HG03045 (cell line): ENCODE results near the gene OSBPL5.
A peak's percentile ranks its signal among the peaks of the same experiment; 100 is the strongest.

Experiments
- ATAC-seq: cut with Tn5 transposase; IDR thresholded peaks from one replicate; pipeline ENCODE4 v1.9.1; 2021; ENCODE audit warnings: mild to moderate bottlenecking, moderate library complexity; ENCODE audit not compliant: unreplicated experiment

The OSBPL5 gene

DNA sequence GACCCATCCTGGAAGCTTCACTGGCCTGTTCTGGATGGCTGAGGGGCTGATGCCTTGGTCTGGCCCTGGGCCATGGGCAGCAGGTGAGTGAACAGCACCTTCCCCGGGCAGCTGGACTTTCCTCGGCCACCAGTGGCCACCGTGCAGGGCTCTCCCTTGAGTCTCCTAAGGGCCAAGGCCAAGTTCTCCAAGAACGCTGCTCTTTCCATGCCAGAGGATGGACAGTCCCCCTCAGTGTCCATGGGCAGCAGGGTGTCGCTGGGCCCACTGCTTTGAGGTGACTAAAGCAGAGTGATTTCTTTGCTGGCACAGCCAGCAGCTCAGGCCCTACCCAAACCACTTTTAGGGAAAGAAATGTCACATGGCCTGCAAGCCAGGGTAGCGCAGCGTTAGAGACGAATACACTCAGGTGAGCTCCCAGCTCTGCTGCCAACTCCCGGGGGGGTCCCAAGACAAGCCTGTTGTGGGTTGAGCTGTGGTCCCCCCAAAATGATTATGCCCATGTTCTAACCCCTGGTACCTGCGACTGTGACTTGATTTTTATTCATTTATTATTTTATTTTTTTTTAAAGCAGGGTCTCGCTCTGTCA lies 104.6 kb downstream of the OSBPL5 start:
- ATAC-seq: no peak

DNA sequence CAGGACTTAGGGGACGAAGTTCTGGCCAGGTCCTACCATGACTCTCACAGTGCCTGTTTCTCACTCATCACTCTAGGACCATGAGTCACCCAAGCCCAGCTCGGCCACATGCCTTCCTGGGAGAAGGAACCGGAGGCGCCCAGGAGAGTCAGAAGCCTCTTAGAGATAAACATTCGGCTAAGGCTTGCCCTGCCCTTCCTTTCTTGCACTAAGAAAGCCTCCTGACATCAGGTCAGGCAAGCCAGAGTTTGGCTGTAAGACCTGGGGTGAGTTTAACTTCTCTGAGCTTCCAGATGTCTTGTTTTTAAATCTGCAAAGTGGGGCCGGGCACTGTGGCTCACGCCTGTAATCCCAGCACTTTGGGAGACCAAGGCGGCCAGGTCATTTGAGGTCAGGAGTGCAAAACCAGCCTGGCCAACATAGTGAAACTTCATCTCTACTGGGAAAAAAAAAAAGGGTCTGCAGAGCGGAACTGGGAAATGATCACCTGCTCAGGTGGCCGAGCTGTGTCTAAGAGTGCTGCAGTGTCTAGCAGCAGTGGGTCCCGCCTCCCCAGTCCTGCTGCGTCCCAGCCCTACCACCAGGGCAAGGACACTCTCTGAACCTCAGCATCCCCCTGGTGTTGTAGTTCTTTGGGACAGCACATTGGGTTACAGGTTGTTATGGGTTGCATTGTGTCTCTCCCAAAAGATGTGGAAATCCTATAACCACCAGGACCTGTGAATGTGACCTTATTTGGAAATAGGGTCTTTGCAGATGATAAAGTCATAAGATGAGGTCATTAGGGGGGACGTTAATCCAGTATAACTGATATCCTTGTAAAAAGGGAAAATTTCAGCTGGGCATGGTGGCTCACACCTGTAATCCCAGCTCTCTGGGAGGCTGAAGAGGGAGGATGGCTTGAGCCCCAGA lies 106.1 kb downstream of the OSBPL5 start:
- no peak for ATAC-seq

DNA sequence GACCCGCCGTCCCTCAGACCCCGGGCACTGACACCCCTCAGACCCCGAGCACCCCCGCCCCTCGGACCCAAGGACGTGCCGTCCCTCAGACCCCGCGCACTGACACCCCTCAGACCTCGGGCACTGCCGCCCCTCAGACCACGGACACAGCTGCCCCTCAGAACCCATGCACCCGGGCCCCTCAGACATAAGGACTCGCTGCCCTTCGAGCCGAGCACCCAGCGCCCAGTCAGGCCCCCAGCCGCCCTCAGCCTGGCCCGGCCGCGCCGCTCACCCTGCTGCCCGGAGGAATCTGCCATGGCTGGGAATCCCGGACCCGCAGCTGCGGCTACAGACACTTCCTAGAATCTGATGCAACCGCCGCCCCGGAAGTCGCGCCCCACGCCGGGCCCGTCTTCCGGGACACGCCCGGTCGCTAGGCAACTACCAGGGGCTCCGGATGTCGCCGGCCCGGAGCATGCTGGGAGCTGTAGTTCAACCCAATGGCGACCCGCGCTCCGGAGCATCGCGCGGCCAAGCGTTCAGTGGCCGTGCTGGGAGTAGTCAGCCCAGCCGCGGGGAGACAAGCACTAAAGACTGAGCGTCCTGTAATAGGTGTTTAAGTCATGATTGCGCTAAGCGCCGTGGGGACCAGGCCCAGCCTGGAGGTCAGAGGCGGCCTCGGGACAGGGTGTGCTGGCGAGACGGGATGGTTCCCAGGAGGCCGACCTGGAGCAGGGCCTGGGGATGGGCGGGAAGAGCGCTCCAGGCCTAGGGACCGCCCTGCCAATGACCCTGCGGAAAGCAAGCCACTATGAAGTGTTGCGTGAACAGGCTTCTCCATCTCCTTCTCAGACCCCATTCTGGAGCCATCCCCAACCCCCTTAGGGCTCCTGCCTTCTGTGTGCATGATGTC lies 107.8 kb downstream of the OSBPL5 start, which contains the start of gene CARS1:
Gene CARS1, minus strand, starts transcription at position 355 of the 895 bp plus-strand sequence. Its CDS starts 56 bp downstream, at position 299.
- peak; percentile 92 for ATAC-seq

DNA sequence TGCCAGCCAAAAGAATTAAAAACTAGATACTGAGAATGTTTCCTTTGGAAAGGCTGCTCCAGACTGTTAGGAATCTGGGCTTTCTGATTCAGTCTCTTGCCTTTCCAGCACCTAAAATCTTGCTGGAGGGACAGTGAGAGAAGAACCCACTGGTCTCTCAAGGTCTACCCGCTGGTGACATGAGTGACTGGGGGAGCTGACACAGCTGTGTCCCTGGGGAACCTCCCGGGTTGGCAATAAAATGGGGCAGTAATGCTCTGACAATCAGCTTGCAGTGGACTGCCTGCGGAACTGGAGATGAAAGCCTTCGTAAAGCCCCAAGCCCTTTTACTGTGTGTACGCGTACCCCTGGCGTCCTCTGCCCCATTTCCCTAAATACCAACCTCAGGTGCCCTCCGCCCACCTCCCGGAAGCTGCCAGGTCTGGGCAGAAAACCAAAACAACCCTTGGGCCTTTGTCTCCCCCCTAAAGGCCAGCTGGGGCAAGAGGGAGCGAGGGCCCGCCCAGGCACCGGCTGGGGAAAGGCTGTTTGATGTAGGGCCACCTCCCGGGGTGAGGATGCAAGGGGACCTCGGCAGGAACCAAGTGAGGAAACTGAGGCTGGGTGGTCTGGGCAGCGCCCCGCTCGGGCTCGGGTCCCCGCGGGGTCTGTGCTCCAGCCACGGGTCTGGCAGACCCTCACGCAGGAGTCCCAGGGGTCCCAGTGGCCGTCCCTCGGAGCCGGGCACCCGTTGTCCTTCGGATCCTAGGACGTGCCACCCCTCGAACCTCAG lies 108.6 kb downstream of the OSBPL5 start:
- peak; percentile 10 for ATAC-seq

DNA sequence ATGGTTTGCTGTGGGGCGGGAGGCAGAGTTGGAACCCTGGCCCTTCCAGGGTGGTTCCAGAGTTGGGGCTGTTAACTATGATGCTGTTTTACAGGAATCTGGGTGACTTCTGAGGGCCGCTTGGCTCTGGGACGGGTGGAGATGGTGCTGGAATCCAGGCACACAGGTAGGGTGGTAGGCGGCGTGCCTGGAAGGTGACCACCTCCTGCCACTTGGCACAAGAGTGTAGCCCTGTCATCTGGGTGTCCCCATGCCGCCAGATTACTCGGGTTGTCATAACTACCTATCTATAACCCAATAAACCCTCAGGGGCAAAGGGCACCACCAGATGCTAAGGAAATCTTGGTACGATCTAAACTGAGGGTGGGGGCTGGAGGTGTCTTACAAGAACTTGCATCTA lies 109.2 kb downstream of the OSBPL5 start:
- no peak for ATAC-seq

DNA sequence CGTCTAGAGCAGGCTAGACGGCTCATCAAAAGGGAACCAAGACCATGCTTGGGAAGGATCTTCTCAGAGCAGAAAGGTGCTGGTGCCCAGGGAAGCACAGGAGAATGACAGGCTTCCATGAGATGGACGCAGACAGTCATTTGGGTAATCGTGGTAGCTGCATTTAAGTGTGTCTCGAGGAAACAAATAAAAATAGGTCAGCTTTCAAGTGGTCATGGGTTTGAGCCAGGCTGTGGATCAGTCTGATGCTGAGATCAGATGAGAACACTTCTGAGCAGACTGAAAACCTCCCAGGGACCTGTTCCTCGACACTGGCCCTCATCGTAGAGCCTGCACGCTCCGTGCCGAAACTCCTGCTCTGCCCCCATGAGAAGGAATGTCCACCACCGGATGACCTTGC lies 112.5 kb downstream of the OSBPL5 start:
- ATAC-seq: no peak

DNA sequence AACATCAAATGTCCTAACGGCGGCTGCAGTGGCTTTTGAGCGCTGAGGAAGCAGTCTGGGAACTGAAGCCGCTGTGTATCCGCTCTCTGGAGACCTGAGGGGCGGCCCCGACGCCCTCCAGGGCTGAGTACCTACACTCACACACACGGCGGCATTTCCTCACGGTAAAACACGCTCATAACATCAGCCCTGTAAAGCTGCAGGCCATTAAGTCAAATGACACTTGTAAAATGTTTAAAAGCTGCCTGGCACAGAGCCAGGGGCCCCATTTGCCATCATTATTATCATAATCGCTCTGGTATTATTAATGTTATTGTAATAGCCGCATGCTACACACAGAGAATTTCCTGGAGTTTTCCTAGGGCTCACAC lies 113.0 kb downstream of the OSBPL5 start:
- no peak for ATAC-seq

DNA sequence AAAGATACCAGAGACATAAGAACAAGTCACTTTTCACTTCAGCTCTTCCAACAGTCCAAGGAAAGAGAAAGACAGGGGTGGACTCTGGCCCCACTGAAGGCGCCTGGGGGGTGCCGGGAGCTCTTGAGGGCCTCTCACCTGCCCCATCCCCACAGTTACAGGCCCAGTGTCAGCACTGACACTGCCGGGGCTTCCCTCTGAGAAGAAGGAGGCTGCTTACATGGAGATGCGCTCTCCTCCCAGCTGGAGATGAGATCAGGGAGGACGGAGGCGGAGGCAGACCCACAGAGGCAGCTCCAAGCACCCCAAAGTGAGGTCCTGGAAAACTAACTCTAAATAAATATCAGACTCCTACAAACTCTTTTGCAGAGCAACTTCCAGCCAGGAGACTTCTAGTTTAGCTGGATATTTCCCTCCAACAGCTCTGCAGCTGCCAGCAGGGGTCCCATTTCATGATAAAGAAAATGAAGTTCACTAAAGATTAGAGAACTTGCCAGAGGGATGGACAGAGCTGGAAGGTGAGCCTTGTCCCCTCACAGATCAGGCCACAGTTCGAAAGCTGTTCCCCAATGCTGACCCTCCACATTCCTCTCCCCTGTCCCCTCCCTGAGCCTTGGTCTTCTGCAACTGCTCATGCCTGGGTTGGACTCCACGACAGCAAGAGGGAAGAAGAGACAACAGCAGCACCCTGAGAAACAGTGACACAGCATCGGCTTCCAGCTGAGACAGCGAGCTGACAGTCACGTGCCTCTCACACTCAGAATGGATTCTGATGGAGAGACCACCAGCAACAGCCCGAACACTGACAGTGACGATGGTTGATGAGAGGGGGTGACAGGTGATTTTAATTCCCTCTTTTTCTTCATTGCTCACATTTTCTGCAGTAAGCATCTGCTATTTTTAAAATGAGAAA lies 113.7 kb downstream of the OSBPL5 start:
- no peak for ATAC-seq

DNA sequence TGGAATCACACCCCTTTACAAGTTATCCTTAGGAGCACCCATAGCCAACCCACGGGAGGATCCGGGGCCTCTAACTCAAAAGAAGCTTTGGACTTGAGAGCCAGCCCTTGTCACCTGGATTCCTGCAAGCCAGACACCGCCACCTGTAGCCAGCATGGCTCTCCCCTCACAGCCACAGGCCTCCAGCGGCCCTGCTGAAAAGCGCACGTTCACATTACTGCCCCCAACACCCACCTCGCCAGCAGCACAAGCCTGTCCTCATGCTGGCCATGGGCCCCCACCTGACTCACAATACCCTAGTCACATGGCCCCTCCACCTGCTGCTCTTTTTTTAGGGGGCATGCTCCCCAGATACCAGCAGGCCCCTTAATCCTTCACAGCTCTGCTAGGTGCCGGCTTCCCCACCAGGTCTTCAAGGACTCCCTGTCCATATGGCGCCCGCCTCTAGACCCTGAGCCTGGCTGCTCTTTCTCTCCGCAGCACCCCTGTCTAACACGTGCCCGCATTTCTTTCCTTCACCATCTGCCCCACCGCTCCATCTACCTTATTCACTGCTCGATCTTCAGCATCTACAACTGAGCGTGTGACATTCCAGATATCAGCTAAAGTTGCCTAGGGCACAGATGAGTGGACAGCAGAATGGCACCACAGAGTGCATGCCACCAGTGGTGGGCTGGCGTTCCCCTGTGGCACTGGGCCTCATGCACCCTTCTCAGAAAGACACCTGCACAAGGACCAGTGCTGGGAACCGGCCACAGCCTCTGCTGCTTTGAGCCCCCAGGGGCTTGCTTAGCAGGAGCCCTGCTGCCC lies 114.5 kb downstream of the OSBPL5 start:
- no peak for ATAC-seq

DNA sequence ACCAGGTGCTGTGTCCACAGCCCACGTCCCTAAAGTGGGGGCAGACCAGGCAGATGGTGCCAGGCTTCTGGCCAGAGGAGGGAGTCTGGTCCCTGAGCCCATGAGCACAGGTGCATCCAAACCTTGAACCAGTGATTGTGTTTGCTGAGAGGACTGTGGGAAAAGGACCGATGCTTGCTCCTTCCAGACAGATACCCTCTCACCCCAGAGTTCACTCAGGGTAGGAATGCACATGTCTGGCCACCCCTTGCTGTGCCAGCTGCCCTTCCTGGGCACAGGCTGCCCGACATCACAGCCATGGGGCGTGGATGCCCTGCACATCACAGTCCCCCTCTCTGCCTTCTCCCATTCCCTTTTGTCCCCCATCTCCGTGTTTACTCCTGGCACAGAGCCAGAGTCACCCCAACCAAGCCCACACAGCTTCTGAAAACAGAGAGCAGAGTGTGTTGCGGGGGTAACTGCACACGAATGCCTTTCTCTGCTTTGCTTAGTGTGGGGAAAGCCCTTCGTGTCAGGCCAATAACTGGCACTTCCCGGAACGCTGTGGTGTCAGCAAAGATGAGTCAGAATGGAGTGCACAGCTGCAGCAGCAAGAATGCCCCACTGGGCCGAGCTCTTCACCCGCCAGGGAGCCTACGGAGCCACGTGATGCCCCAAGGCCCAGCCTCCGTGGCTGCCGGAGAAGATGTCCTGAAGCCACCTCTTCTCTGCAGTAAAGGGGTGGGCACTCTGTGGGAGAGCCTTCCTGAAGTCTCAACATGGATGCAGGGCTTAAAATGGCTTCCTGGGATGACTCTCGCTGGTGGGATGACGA lies 115.5 kb downstream of the OSBPL5 start:
- ATAC-seq: peak; percentile 88

DNA sequence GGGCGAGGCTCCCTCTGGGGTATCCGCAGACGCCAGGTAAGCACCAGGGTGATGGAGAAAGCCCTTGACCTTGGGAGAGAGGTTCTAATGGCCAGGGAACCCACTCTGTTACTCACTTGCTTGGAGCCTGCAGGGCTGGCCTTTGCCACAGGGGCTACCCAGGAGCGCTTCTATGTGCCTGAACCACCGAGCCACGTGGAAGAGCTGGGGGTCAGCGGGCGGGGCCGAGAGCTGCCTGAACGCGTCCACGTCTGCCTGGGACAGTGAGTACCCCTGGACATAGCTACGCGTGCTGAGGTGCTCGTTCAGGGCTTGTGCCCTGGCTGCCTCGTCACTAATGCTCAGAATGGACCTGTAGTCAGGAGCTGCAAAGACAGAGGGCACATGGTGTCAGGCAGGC lies 117.5 kb downstream of the OSBPL5 start:
- ATAC-seq: no peak

DNA sequence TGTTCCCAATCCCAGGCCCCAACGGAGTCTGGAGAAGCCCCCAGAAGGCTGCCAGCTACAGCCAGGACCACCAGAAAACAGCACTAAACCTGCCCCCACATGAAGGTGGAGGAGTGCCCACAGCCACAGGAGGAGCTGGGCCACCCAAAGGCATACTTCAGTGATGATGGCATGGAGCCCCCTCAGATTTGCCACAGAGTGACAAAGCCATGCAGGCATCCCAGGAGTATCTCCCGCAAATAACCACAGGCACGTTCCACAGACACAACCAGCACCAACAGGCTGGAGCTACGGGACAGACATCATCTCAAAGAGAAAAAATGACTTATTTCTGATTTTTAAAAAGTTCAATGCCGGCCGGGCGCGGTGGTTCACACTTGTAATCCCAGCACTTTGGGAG lies 118.5 kb downstream of the OSBPL5 start:
- ATAC-seq: no peak

DNA sequence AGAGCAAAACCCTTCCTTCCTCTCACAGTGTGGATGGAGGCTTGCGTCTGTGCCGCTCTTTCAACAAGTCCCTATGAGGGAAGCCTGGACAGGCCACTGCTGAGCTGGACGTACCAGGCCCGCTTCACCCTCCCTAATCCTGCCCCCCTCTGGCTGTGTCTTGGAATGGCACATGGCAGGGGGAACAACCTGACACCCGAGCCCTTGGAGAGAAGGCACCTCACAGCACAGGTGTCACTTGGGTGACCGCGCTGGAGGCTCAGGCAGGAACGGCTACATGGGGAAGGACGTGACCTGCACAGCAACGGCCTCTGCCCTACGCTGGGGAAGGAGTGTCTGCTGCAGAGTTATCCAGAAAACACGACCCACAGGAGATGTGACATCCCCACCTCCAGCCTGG lies 118.9 kb downstream of the OSBPL5 start:
- no peak for ATAC-seq

DNA sequence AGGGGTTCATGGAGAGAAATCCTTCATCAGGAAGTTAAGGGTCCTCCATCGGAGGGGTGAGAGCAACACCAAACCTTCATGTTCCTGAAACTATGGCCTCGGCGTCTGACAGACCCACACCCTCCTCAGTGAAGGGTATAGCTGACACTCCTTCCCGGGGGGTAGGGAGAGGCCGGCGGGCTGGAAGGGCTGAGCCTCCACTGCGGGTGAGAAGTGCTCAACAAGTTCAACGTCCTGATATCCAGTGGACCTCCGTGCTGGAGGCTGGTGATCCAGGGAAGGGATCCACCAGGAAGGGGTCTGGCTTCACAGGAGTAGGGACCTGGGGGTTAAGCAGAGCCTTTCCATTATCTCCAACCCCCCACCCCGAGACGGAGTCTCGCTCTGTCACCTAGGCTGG lies 120.2 kb downstream of the OSBPL5 start:
- no peak for ATAC-seq

DNA sequence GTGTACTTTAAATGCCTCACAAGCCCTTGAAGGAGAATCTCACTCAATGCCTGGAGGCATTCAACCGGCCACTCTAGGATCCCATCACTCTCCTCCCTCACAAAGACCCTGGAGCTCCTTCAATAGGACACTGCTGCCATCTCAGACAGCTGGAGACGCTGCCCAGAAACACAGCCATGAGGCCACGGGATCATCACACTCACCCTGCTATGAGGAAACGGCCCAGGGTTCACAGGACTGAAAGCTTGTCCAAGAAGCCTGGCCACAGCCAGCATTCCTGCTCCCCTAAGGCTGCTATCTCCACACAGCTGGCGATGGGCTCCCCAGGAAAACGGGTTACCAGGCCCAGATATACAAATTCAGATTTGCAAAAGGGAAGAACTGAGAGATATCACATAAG lies 121.1 kb downstream of the OSBPL5 start:
- ATAC-seq: no peak

DNA sequence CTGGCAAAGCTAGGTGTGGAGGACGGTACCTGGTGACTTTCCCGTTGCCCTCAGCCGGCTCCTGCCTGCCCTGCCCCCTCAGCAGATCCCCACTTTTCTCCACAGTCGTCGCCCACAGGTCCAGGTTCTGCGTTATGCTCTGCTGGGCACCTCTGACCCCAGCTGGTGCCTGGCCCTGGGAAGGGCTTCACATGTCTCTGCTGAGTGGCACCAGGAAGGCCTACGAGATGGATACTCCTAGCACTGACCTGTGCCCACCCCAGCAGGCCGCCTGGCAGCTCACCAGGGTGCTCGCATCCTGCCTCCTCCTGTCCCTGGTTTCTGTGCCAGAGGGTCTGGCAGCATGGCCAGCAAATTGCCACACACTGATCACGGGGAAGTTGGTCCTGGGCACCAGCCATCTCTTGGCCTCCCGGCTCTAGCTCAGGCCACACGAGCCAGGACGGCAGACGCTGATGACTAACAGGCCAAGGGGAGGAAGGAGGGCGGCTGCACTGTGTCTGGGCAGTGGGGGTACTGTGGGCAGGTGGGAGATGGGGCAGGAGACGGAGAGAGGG lies 121.7 kb downstream of the OSBPL5 start:
- ATAC-seq: no peak

DNA sequence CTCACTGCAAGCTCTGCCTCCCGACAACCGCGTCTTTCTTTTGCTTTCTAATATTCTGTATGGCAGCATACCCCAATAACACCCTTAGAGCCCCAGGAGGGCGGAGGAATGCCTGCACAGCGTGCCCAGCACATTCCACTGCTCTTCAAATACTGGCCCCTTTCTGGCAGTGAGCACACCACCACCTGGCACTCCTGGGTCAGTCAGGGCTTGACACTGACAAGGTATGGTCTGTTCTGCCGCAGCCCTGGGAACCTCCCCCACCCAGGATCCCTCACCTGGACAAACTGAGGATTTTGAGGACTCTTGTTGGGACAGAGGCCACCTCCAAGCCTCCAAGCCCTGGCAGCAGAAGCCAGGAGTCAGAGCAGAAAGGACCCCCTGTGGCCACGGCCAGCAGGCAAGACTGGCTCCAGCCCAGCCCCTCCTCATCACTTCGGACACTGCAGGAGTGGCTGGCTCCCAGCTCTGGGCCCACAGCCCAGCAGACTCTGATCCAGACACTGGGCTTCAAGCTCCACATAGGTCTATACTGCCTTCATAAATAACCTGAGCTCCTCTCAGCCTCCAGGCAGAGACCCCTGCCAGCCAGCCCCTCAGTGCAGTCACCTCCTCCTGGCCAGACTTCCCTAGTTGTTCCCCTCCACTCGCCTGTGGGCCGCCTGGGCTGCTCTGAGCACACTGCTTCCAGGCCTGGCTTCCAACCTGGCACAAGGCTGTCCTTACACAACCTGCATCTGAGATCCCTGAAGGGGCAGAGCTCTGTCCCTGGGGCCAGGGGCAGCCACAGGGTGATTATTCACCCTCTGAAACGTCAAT lies 122.4 kb downstream of the OSBPL5 start:
- ATAC-seq: no peak
